Activated CD8-positive, alpha-beta memory T cell treated with anti-CD3 and anti-CD28 coated beads, Interleukin-2, amount 50 U/mL, for 24 hours (primary cell): Measurements from ENCODE around the gene SLC26A9.

Source experiments
- DNase-seq: peaks from one replicate; pipeline ENCODE4 v3.0.0-alpha.2; 2020; ENCODE audit errors: extremely low read depth

The SLC26A9 gene, protein sequence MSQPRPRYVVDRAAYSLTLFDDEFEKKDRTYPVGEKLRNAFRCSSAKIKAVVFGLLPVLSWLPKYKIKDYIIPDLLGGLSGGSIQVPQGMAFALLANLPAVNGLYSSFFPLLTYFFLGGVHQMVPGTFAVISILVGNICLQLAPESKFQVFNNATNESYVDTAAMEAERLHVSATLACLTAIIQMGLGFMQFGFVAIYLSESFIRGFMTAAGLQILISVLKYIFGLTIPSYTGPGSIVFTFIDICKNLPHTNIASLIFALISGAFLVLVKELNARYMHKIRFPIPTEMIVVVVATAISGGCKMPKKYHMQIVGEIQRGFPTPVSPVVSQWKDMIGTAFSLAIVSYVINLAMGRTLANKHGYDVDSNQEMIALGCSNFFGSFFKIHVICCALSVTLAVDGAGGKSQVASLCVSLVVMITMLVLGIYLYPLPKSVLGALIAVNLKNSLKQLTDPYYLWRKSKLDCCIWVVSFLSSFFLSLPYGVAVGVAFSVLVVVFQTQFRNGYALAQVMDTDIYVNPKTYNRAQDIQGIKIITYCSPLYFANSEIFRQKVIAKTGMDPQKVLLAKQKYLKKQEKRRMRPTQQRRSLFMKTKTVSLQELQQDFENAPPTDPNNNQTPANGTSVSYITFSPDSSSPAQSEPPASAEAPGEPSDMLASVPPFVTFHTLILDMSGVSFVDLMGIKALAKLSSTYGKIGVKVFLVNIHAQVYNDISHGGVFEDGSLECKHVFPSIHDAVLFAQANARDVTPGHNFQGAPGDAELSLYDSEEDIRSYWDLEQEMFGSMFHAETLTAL

DNA sequence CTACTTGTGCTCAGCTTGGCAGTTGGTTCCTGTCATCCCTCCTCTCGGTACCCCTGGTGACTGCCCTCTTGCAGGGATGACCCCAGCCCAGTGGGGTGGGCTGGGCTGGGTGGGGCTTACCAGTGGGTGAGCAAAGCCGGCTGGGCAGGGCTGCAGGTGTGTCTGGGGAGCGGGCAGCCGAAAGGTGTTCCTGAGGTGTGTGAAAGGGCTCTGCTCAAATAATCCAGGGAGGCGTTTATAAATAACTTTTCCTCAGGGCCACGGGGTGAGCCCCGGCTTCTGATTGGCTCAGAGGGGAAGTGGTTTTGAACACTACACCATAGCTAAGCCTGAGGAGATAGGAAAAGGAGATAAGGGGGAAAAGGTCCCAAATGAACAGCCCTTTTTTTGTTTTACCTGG lies at the start of gene SLC26A9:
SLC26A9 (minus strand) TSS at position 212 of the 400 bp plus-strand sequence. CDS start 7,636 bp downstream, outside the sequence.
- DNase-seq, result no peak

DNA sequence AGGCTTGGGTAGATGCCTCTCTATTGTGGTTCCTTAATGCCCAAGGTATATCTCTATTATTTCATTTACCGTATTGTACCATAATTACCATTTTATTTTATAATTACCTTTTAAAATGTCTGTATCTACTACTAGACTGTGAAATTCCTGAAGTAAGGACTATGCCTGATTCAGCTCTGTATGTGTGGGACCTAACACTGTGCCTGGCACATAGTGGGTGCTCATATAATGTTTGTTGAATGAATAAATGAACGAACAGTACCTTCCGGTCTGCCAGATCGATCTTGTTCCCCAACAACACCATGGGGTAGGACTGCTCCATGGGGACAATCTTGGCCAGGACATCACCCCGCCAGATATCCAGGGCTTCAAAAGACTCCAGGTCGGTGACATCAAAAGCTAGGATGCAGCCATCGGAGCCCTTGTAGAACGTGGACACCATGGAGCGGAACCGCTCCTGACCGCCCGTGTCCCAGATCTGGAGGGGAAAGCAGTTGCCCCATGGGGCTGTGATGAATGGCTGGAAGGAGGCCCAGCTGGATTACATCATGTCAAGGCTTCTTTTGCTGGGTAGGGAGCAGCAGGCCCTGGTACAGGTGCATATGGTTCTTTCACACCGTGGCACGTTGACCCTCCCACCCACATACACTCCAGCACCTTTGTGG lies 49.1 kb upstream of the SLC26A9 start:
- DNase-seq, result no peak

DNA sequence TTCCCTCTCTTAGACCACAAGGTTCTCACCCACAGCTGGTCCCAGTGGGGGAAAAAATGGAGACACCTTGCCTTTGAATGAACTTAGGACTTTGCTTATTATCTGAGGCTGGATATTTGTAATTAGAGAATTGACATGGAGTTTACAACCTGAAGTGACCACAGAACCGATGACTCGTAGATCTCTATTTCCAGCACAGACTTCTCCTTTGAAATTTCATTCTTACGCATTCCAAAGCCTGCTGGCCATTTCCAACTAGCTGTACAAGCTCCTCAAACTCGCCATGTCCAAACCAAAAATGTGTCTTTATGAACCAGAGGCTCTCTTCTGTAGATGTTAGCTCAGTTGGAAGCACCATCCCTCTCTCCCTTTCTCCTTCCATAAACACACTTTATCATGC lies 48.0 kb upstream of the SLC26A9 start:
- DNase-seq, result no peak

DNA sequence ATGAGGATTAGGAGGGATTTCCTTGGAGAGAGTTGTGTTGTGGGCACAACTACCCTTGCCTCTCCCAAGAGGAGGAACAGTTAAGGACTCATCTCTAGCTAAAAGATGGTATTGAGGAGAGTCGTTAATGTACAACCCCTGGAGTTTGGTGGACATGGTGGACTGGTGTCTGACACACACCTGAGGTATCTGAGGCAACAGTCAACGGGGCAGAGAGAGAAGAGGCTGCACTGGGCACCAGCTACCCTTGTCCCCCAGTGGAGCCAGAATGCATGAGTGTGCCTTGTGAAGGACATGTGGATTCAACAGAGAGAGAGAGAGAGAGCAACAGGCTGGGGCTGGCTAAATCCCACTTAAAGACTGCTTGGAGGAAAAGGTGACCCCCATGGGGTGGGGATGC lies 47.0 kb upstream of the SLC26A9 start:
- DNase-seq, result no peak

DNA sequence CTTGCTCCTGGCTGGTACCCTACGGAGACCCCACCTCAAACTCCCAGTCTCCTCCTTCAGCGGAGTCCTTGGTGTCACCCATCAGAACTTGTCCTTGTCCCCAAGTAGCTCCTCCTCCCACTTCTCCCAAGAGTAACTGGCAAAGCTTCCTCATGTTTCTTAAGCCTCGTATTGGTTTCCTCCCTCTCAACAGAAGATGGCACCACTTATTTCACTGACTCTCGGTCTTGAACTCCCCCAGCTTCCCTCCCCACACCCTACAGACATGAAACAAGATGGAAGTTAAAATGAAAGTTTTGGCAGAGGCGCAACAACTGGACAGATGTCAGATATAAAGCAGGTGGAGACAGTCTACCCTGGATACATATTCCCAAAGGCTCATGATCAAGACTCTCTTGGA lies 46.5 kb upstream of the SLC26A9 start:
- DNase-seq, result no peak

DNA sequence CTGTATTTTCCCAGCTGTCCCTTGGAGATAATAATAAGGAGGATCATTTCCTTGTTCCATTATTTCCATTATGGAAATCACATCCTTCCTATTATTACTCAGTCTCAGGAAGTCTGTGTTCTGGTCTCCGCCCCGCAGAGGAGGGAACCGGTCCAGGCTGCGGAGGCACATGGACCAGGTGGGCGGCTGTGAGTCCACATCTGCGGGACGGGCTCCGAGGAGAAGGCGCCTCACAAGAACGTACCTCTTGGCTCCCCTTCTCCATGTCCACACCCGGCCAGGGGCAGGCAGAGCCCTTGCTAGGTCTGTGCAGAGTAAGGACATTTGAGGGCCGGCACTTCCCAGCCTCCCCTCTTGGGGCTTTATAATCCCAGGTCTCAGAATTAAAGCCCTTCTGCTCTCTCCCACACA lies 45.3 kb upstream of the SLC26A9 start:
- no peak for DNase-seq

DNA sequence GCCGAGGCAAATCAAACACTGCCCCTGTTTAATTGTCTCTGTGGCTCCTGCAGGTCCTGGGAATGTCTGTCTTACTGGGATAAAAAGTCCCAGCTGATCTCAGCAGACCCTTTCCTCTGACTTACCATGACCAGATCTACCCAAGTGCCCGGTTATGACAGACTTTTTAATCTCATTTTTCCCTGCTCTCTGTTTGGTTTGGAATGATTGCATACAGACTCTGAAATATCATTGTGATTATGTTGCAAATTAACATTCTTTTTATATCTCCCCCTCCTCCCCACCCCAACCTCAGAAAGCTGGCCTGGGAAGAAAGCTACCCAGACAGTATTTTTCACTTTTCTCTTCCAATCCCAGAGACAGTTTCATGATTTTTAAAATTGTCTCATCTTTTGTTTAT lies 43.6 kb upstream of the SLC26A9 start:
- no peak for DNase-seq

DNA sequence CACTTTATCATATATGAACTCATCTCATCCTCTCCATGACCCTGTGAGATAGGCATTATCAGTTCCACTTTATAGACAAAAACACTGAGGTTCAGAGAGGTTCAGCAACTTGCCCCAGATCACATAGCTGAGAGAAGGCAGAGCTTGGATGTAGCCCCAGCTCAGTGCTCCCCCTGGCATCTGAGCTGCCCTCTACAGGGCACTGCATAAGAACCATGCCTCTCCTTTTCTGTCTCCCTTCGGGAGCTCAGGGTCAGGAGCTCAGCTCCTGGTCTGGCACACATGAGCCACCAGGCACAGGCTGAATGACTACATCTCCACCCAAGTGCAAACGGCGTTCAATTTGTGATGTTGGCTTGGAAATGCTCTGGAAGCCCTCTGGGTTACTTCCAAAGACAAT lies 43.0 kb upstream of the SLC26A9 start:
- DNase-seq, result no peak

DNA sequence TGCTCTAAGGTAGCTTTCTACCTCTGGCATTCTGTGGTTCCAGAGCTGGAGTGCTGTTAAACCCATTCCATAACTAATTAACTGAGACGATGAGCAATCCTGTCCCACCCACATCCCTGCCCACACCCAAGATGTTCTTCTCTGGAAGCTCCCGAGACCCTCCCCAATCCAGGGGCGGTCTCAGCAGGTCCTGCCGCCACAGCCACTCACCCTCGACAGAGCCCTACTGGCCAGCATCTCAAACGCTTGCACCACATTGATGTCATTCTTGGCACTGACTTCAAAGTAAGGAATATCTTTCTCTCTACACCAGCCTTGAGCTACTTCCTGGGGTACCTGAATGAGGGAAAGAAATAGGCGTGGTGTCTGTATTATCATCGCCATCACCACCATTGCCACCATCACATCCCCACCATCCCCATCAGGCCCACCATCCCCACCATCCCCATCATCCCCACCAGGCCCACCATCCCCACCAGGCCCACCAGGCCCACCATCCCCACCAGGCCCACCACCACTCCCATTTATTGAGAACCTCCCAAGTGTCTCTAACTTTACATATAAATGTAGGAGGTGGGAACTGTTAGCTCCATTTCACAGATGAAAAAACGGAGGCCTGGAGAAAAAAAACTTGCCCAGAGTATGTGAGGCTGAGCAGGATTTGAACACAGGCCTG lies 42.2 kb upstream of the SLC26A9 start:
- no peak for DNase-seq

DNA sequence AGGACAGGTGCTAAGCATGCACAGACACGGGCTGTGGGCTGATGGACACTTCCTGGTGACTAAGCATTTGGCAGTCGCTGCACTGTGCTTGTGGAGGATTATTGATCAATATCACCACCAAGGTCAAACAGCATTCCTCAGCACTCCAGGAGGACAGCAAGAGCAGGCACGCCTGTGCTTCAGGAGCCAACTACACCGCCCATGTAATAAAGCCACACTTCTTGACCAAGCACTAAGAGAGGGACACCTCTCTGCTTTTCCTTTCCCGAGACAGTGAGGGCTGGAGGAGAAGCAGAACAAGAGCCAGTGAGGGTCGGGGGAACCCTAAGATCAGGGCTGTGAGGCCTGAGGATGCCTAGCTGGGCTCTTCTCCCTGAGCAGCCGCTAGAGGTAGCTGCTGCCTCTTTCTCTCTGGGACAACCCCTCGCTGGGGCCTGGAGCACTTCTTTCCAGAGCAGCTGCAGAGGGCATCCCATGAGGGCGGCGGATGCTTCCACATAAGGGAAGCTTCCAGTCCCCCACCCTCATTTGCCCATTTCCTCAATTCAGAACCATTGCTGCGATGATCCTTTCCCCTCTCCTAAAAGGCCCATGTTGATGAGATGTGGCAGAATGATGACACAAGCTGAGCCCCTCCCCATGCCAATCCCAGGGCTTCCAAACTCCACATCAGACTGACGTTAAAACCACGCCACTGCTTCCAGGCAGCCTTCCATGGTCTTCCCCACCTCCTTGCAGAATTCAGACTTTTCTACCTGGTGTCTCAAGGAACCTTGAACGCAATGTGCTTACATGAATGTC lies 40.9 kb upstream of the SLC26A9 start:
- DNase-seq, result no peak

DNA sequence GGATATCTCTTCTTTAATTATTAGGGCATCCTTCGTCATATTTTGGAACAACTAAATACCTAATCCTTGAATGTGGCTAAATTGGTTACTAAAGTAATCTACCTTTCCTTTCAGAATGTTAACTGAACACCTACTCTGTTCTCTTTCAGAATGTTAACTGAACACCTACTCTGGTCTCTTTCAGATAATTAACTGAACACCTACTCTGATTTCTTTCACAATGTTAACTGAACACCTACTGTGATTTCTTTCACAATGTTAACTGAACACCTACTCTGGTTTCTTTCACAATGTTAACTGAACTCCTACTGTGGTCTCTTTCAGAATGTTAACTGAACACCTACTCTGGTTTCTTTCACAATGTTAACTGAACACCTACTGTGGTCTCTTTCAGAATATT lies 38.0 kb upstream of the SLC26A9 start:
- DNase-seq, result no peak

DNA sequence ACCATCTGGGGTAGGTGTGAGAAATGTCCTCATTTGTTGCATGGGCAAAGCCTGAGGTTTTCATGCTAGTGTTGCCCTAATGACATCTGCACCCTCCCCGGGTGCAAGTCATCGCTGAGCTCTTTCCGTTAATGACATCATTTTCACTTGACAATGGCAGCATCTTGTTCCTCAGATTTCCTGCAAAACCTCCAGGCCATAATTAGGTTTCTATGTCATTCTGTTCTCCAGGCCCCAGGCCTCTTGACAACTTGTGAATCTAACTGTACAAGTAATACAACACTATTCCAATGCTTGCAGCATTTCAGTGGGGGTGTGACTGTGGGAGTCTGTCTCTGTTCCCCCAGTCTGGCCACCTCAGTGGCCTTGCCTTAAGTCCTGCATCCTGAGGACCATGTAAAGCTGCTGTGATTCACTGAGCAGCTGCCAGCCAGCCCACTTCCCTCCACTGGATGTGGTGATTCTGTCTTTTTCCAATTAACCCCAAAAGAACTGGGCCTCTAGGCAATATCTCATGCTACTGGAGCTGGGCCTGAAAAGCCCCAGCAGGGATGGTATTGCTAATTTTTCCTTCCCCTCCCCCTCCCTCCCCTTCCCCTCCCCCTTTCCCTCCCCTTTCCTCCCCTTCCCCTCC lies 37.1 kb upstream of the SLC26A9 start:
- DNase-seq, result no peak

DNA sequence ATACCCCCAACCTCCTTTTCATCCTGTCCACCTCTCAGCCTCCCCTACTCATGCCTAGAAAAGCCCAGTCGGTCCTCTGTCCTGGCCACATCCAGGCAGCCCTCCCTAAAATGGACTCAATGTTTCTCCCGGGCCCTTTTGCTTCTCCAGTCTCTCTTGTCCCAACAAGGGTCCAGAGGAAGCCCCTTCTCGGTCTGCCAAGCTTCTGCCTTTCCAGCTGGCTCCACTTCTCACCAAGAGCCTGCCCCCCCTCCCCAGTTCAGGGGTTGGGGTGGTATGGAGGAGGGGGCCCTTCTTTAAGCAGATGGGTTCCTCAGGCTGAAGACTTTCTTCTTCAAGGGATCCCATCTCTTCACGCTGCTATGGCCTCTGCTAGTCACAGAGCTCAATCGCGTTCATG lies 36.0 kb upstream of the SLC26A9 start:
- DNase-seq, result no peak

DNA sequence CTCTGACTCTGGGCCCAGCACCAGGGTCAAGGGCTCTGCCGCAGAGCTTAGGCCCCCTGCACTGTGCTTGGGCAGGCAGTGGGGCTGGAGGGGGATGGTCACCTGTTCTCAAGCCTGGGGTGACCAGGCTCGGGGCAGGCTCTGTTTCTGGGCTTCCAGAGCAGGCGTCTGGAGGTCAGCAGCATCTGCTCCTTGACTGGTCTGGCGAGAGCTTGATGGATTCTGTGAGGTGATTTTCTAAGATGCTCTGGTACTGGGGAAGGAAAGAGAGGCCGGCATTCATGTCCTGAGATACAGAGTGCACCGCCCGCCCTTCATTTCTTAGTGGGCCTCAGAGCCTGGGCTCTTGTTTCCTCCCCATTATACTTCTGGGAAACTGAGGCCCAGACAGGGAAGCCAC lies 35.4 kb upstream of the SLC26A9 start:
- DNase-seq, result no peak

DNA sequence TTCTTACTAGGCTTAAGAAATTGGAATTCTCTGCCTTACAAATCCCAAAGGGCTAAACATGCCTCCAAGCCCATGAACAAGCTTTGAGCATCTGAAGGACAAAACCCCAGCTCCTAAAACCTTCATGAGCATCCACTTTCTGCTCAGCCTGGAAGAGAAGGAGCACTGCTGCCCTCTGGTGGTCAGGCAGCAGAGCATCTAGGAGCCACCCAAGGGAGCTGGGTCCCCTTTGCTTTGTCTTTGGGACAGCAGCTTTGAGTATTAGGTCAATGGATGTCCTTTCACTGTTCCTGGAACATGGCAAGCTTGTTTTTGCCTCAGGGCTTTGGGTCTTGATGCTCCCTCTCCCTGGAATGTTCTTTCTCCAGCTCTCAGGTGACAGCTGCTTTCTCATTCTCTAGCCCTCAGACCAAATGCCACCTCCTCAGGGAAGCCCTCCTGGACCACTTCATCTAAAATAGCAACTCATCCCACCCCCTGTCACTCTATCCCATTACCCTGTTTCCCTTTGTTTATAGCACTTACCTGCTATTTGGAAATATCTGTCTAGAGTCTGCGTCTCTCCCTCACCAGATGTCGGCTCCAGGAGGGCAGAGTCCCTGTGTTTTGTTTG lies 34.3 kb upstream of the SLC26A9 start:
- DNase-seq, result no peak

DNA sequence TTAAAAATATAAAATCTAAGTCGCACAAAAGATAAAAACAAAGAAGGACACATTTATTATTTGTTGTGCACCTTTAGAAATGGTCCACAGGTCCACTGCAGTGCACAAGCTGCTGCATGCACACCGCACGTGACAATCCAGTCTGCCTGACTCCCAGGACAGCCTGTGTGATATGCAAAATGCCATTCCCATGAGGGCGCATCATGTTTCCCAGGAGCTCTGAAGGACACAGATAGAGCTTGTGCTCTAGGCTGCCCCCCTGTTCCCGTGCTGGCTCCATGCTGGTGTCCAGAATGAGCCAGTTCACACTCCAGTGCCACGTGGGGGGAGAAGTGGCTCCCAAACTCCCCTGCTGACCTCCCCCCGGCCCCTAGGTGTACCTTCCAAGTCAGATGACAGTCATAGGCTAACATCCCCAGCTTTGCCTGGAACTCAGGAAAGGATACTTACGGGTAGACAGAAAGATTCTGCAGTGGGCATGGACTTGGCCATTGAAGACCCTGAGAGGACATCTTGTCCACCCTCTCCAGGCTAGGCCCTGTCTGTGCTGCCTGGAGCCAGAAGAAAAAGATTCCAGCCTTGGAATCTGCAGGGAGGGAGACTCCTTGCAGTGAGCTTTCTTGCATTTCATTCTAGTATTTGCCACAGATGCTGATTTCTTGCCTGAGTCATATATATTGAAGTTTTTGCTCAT lies 33.6 kb upstream of the SLC26A9 start:
- DNase-seq, result no peak

DNA sequence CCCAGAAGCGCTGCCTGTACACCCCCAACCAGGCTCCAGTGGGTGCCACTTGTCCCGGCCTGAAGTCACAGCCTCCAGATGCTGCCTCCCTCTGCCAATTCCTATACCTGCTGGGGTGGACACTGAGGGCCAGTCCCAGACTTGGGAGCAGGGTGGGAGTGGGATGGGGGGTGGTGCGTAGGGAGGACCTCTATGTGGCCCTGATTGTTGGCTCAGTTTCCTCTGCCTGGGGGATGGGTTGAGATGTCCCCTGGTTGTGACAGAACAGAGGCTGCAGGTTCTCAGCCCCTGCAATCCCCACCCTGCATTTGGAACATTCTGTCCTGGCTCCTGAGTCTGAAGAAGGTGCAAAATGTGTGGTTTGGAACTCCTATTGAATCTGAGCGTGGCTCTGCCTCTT lies 32.8 kb upstream of the SLC26A9 start:
- no peak for DNase-seq

DNA sequence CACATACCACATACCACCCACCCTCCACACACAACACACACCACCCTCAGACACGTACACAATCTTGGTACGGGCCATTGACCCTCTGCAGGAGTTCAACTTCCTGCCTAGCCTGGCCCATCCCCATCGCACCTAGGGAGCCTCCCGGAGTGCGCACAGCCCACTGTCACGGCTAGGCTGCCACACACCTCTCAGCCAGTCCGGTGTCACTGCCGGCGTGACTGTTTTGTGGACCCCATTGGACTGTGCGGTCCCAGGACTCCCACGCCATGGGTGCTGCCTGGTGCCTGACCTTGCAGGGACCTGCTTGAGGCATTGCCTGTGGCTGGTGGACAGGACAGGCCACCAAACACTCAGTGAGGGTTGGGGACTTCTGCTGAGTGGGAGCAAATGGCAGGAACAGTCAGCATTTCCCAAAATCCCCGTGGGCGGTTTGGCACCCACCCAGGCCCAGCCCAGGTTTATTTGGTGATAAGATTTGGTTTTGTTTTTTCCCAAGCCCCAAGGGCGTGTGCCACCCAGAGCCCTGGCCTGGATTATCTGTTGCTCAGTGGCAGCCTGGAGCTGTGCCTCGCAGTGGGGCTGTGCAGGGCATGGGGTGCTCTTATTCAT lies 32.2 kb upstream of the SLC26A9 start:
- no peak for DNase-seq

DNA sequence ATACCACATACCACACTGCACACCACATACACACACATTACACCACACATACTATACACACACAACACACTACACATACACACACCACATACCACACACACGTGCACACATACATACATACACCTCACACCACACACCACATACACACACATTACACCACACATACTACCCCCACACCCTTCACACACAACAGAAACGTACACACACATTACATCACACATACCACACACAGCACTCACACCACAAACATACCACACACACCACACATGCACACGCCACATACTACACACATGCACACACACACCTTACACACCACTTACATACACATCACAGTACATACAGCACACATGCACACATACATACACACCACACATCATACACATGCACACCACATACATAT lies 31.5 kb upstream of the SLC26A9 start:
- no peak for DNase-seq
